NCI-H69 (cell line): ENCODE measurements around the gene DNAH9.

Experiments
- DNase-seq: peaks from one replicate; lab custom pipeline; 2025; lab: John Stamatoyannopoulos, UW

The DNAH9 gene

DNA sequence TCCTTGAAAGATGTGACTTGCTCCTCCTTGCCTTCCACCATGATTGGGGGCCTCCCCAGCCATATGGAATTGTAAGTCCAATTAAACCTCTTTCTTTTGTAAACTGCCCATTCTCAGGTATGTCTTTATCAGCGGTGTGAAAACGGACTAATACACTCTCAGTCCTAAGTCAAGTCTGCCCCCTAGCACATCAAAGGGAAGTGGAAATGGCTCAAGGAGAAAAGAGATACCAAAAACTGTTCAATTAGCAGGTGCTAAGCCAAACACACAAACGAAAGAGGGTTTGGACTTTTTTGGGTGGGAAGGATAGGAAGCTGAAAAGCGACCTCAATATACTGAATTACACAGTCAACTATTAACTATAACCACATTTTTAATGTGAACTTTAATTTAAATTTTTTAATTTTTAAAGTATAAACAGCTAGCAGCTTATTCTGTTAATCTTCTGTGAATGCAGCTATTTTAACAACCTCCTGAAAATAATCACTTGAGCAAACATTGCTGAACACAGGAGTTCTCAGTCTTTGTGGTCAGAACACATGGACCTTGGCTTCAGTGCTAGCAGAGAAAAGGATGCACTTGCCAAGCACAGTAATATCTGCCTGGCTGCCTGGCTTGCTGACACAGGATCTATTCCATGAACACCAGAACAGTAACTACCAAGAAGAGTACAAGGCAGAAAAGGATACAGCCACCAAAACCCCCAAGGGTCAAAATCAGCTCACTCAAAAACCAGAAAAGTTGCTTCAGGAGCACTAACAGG is 388.1 kb downstream of the DNAH9 start:
- DNase-seq, result no peak

DNA sequence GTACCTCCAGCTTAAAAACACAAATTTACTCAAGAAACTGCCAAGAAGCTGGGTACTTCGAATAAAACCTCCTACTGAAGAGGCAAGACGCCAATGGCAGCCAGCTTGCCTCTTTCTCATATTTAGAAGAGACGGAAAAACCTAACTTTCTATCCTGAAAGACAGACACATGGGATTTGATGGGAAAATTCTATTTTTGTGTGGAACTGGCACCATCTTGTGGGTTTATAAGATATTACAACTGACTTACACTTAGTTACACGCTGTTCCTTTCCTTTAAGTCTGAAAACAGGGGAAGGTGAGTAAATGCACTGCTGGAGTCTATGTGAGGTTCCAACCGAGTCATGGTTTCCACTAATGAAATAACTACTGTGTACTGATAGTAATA is 388.7 kb downstream of the DNAH9 start:
- peak; percentile 3 for DNase-seq

DNA sequence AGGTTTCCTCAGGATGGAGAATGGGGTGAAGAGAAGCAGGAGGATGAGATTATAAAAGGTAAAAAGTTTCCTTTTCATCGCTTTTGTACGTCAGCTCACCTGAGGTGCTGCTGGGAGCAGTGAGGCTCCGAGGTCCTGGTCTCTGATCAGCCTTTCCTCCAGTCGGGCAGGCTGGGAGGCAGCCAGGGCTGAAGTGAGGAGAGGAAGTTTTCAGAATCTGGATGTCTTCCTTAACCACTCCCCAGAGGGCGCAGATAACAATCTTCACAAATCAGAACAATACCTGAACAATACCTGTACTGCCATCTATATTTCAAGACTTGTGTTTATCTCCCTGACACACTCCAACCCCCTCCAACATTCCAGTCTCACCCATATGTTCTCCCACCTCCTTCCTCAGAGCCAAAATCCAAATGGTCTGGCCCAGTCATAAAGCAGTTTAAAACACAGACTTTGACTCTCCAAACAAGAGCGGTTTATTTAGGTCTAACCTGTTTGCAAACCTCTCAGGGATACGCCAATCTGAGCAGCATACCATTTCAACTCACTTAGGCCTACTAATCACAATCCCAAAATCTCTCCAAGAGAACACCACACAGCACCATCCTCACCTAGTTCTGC is 392.2 kb downstream of the DNAH9 start:
- no peak for DNase-seq

DNA sequence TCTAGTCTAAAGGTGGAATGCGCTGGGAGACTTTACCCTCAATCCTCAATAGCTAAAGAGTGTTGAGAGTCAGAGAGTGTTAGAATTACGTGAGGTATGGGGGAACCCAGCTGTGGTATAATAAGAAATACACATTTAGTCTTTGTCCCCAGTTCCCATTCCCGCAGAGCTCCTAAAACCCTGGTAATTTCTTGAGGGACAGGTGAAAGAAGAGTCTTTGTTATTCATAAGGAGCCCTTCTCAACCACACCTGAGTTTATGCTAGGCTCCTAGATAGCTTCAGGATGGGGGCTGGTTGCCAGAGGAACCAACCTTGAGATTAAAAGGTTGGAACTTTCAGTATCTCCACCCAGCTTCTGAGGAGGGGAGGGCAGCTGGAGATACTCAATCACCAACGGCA is 393.2 kb downstream of the DNAH9 start:
- DNase-seq, result no peak

DNA sequence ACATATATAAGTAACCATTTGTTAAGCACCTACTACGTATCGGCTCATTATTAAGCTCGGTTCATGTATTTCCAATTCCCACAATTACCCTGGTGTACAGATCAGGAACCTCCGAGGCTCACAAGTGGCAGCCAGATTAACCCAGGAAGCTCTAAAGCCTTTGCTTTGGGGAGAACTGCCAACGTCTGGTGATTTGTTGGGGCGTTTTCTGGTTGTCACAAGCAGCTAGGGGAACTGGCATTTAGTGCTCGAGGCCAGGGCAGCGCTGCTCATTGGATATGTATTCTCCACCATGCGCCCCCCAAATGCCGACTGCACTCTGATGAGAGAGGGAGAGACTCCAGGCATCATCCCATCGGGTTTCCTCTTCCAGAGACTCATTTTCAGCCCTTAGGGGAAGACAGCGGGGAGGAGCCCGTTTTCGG is 398.5 kb downstream of the DNAH9 start:
- peak; percentile 55 for DNase-seq

DNA sequence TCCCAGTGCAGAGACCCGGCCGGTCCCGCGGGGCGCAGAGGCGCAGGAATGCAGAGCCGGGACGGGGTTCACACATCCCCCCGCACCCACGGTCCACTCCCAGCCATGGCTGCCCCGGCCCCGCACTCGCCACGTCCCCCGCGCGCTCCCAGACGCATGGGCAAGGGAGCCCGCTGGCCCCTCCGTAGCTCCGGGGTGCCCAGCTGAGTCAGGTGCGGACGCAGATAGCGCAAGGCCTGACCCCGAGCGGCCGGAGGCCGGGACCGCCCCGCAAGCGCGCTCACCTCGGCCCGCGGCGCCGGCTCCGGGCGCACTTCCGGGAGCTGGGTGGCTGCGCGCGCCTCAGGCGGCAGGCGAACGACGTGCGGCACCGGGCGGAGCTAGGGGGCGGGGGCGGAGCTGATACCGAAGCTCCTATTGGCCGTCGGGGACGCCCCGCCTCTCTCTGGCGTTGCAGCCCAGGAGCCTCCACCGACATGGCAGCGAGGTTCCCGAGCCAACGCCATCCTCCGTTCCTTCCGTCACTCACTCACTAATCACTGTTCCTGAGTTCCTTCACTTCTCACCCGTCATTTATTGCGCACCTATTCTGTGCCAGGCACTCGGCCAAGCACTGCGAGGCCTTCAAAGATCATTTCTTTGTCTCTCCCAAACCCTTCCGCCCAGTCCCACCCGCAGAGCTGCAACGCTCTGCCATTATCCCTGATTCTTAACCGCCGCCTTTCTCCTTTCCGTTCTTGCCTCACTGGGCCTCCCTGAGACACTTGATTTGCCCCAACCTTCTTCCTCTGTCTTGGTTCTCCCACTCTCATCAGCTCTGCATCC is 399.1 kb downstream of the DNAH9 start, which contains the start of gene ZNF18:
TSS of gene ZNF18 (minus strand) at position 329 of the 825 bp plus-strand sequence. CDS start 4,646 bp downstream, outside the sequence.
- DNase-seq, result peak; percentile 93

DNA sequence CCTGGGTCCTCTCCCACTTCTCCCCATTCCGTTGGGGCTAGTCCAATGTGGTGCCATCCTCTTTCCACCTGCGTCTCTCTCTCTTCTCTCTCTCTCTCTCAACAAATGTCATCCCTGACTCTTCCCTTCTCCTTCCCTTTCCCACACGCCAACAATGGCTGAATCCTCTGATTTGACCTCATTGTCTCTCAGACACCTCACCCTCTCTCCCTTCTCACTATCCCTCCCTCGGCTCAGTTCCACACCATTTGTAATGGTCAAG is 399.6 kb downstream of the DNAH9 start:
- DNase-seq, result no peak

DNA sequence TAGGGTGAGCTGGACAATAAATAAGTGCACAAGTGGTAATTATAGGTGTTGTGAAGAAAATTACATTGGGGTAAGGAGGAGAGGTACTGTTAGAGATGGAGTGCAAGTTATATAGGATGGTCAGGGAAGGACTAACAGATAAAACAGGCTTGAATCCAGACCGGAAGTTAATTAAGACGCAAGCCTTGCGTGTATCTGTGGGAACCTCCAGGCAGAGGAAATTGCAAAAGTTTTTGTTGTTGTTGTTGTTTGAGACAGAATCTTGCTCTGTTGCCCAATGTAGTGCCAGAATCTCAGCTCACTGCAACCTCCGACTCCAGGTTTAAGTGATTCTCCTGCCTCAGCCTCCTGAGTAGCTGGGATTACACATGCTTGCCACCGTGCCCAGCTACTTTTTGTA is 401.4 kb downstream of the DNAH9 start:
- DNase-seq, result no peak

DNA sequence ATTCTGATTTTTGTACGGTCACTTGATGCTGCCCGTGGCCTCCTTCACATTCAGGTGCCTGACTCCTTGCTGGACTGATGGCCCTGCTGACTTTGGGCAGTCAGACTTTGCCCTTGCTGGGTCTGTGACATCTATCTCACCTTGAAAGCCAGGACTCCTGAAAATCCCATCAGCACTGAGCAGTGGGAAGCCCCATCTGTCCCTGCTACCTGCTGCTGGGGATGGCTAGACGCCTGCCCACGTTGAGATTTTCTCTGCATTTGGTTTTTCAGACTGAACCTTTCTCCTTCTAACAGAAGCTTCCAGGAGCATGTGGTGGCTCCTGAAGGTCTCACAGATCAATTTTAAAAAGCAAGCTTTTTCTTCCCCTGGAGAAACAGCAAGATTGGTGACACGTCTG is 409.2 kb downstream of the DNAH9 start:
- DNase-seq, result no peak
